GM18505 (cell line): ENCODE measurements around the gene CYGB.

Experiments
- ATAC-seq: cut with Tn5 transposase; IDR thresholded peaks from one replicate; pipeline ENCODE4 v1.9.1; 2021; ENCODE audit not compliant: unreplicated experiment
- POLR2A ChIP-seq: IDR thresholded peaks from 4 replicates; pipeline ENCODE4 v1.6.1; 2011; ENCODE audit warnings: borderline replicate concordance; ENCODE audit not compliant: insufficient read depth, insufficient read length; ENCODE audit errors: extremely low read depth

CYGB gene

DNA sequence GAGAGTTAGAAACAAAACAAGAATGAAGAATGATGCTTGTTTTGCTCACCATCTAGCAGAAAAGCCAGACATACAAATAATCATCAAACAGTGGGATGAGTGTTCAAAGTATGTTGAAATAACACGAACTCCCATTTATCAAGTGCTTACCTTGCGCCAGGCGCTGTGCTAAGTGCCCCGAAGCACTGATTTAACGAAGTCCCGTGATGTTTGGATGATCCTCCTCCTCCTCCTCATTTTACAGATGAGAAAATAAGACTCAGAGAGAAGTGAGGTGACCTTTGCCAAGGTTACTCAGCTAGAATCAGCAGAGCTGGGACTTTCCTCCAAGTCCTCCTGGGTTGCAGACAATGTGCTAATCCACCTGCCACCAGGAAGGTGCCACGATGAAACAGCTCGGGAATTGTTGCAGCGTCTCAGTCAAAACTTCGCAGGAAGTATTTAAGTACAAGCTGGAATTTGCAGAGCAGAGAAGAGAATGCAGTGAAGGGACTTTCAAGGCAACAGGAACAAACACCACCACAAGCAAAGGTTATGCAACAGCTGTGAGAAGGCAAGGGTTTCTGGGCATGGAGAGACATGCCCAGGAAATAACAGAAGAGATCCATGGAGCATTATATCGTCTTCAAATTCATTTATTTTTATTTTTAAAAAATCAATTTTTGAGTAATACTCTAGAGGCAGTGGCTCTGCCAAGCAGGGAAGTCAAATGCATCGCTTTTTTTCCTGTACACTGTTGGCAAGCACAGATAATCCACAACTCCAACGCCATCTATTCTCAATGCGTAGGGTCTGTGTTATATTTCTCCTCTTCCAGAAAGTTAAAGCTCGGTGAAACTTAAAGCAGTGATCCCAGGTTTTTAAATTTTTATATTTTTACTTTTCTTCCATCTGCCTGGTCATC is 13.5 kb upstream of the CYGB start:
- ATAC-seq, result no peak
- no peak for TF ChIP-seq POLR2A

DNA sequence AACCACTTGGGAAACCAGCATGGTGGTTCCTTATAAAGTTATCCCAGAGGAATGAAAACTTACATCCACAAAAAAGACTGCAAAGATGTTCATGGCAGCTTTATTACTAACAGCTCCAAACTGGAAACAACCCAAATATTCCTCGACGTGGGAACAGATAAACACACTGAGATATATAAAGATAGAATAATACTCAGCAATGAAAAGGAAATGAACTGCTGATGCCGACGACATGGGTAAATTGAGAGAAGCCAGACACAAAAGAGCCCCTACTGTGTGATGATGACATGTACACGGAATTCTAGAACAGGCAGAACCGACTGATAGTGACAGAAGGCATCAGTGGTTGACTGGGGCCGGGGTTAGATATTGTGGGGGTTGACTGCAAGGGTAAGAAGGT is 12.0 kb upstream of the CYGB start:
- no peak for TF ChIP-seq POLR2A
- ATAC-seq, result no peak

DNA sequence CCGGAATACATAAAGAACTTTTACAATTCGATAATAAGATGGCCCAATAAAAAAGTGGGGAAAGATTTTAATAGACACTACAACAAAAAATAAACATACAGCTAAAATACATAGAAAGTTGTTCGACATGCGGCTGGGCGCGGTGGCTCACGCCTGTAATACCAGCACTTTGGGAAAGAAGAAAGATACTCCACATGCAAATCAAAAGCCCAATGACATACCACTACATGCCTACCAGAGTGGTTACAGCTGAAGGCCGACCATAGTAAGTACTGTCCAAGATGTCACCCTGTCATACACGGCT is 11.7 kb upstream of the CYGB start:
- no peak for ATAC-seq
- TF ChIP-seq POLR2A, result no peak

DNA sequence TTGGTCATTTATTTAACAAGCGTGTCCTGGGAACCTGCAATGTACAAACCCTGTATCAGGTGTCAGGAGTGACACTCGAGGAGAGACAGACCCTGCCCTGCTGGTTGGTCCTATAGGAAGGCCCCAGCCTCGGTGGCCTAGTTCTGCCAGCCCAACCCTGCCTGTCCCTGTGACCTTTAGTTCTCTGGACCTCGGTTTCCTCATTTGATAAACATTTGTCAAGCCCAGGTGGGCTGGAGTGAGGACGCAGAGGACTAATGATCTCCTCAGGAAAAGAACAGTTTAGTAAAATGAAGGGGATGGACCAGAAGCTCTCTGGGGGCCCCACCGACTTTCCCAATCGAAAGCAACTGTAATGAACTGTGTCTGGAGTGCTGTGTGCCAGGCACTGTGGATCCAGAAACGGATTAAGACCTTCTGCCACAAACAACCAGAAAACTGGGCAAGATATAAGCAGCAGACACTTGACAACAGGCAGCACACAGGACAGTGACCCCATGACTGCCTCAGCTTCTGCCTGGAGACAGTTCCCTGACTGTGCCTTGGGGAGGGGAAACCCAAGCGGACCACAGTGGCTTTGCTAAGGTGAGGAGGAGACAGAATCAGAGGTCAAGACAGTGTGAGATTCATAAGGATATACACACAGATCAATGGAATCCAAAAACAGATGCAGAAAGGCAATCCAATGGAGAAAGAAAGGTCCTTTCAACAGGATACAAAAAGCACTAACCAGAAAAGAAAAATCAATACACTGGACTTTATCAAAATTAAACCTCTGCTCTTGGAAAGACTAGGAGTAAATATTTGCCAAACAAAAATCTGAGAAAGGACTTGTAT is 11.1 kb upstream of the CYGB start:
- TF ChIP-seq POLR2A, result no peak
- ATAC-seq, result no peak

DNA sequence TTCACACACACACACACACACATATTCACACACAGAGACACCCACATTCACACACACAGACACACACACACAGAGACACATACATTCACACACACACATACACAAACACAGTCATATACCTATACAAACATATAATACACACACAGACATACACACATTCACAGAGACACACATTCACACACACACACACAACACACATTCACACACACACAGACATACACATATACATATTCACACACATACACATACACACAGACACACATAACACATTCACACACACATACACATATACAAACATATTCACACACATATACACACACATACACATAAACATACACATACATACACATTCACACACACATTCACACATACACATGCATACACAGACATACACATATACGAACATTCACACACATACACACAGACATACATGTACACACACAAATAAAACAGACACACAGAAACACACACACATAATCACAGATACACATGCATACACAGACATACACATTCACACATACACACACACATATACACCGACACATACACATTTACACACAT is 10.2 kb upstream of the CYGB start:
- no peak for TF ChIP-seq POLR2A

DNA sequence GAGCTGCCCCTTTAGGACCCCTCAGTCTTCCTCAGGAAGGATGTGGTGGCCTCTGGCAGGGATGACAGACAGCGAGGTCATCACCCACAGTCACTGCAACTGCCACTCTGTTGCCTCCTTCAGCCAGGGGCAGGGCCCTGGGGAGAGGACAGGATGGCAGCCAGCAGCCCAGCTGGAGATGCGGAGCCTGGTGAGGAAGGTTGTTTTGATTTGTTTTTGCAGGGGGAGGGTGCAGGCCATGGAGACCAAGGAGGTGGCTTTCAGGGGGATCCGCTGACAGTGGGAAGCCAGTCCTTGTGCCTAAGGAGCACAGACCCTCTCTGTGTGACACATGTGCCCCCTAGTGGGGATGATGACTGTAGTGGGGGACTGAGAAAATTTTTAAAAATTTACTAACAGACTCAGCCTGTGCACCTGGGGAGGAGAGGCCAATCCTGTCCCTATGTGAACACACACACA is 9.7 kb upstream of the CYGB start:
- ATAC-seq, result no peak
- TF ChIP-seq POLR2A, result no peak

More for the DNA sequence above, 10.2 kb upstream of the CYGB start:
- ATAC-seq, result no peak

DNA sequence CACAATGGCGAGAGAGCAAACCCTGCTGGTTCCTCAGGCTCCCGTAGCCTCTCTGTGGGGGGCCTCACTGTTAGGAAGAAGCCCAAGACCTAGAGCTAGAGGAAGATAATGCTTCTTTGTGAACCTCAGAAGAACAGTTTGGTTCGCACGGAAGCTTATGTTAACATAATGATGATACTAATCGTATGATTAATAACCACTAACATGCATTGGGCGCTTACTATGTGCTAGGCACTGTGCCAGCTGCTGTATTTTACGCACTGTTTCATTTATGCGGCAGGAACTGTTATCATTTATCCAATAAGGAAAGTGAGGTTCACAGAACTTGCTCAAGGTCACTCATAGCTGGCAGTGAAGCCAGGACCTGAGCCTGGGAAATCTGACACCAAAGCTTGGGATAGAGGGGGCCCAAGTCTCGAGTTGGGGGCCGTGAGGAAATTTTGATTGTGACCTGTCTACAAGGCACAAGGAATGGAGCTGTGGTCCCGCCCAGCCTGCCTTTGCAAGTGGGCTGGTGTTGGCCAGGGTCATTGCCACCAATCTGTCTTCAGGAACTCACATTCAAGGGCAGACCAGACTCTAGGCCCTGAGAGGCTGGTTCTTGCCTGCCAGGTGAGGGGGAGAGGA is 9.2 kb upstream of the CYGB start:
- no peak for ATAC-seq

DNA sequence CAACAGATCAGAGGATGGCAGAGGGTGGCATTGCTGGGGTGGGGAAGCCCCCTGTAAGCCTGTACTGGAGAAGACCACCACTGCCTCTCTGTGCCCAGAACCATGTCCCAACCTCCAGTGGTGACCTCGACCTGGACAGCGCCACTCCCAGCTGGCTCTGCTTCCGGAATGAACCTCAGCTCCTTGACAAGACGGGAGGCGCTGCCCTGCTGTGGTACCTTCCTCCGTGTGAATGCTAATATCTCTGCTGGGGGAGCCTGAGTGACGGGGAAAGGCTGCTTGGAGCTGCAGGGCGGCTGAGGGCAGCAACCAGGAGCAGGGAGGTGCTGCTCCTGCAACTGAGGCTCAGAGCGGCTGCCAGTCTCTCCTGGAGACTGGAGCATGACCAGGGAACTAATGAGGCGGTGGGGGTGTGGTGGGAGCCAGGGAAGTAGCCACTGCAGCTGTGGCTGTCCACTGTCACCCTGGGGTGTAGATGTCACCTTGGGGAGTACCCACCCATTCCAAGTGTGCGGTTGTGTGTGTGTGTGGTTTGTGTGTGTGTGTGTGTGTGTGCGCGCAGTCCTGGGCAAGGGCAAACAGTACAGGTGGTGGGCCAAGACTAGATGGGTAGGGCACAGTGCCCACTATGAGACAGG is 8.5 kb upstream of the CYGB start:
- TF ChIP-seq POLR2A, result no peak
- ATAC-seq, result no peak

More for the DNA sequence above, 9.2 kb upstream of the CYGB start:
- no peak for TF ChIP-seq POLR2A

DNA sequence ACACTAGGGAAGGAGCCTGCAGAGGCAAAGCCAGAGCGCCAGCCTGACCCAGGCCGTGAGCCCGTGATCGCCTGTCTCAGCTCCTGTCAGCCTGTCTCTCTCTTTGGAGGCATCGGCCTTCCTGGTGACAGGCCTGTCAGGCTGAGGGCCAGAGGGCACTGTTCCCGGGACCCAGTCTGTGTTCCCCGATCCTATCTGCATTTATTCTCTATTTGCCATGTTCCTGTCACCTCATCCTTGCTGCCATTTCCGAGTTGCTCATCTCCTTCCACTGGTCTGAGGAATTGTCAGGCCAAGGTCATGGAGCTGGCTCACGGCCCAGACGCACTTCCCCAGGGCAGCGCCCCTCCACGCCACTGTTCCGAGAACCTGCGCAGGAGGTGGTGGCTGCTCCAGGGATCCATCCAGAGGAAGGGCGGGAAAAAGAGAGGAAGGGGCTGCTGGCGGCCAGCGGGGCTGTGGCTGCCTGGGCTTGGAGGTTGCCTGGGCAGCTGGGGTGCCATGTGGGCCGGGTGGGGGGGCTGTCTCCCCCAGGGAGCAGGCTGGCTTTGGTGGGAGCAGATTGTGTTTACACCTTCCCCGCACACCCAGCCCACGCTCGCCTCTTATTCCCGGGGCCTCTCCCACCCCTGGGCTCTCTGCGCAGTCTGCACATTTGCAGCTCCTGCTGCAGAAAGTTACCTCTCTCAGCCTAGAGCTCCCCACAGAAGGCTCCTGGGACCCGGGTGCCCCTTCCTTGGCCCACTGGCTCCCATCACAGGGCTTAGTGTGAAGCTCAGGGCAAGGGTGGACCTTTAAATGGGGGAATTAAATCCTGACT is 7.2 kb upstream of the CYGB start:
- no peak for TF ChIP-seq POLR2A
- ATAC-seq, result no peak

DNA sequence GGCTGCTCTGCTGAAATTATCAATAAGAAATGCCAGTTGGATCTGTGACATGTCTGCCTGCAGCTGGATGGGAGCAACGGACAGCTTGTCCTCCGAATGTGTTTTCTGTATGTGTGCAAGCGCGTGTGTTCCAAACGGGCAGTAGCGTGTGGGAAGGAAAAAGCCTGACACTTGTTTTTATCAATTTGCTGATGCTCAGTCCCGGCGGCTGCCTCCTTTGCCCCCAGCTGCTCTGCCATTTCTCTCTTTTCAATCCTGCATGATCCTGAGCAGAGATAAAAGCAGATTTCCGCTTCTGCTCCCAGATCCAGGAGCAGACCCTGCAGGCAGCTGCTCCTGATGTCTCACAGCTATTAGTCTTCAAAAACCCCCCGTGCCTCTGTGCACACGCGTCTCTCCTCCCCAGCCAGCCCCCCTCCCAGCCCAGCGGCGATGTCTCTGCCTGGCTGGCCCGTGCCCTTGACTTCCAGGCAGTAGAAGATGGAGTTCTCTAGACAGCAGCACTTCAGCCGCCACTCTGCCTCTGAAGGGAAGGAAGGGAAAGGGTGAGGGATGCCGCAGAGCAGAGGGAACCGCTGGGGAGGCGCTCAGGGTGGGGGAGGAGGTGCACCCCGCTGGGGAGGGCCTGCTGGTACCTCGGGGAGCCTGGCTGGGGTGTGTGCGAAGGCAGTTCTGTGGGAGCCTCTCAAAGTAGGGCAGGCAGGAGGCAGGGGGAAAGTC is 6.5 kb upstream of the CYGB start:
- ATAC-seq, result no peak
- TF ChIP-seq POLR2A, result no peak

DNA sequence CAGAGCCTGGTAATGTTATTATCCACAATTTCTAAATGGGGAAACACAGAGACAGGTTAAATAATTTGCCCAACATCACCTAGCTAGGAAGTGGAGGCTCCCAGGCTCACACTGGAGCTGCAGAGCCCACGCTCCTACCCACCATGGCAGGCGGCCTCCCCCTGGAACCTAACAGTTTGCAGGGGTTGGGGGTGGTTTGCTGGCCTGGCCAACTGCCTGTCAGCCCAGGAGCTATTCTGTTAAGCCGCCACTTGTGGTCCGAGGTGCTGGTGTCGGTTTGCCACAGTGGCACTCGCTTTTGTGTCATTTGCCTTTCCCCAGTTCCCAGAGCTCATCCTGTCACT is 5.9 kb upstream of the CYGB start:
- TF ChIP-seq POLR2A, result no peak
- ATAC-seq, result no peak
